DMS 273 (cell line): ENCODE data around the gene VIPR2.

Source experiments
- DNase-seq: peaks from one replicate; lab custom pipeline; 2025; ENCODE audit not compliant: unreplicated experiment; lab: John Stamatoyannopoulos, UW

Gene VIPR2

GRCh38 chr7:159158125-159158887 is 13.6 kb upstream of the VIPR2 start:
- DNase-seq, result no peak

- no peak for DNase-seq
Observed at GRCh38 chr7:159157714-159158113, 13.0 kb upstream of the VIPR2 start.

GRCh38 chr7:159156436-159157245 is 12.0 kb upstream of the VIPR2 start:
- DNase-seq, result no peak

GRCh38 chr7:159155410-159155809 is 10.7 kb upstream of the VIPR2 start:
- DNase-seq, result no peak

GRCh38 chr7:159154243-159154642 is 9.6 kb upstream of the VIPR2 start:
- no peak for DNase-seq

- no peak for DNase-seq
Observed at GRCh38 chr7:159153511-159153910, 8.8 kb upstream of the VIPR2 start.

GRCh38 chr7:159152816-159153215 is 8.1 kb upstream of the VIPR2 start:
- DNase-seq, result no peak

GRCh38 chr7:159151231-159151630 is 6.6 kb upstream of the VIPR2 start:
- no peak for DNase-seq

GRCh38 chr7:159149488-159149887 is 4.8 kb upstream of the VIPR2 start:
- DNase-seq, result no peak

GRCh38 chr7:159148430-159149395 is 4.0 kb upstream of the VIPR2 start:
- DNase-seq, result no peak

- no peak for DNase-seq
Observed at GRCh38 chr7:159147687-159148086, 3.0 kb upstream of the VIPR2 start.

GRCh38 chr7:159147246-159147645 is 2.6 kb upstream of the VIPR2 start:
- DNase-seq, result no peak

GRCh38 chr7:159146084-159146858 is 1.6 kb upstream of the VIPR2 start:
- no peak for DNase-seq

- DNase-seq, result no peak
Observed at GRCh38 chr7:159145490-159145855, 806 bp upstream of the VIPR2 start.

- DNase-seq, result peak; percentile 57
Observed at GRCh38 chr7:159143780-159144757, 598 bp downstream of the VIPR2 start.

- DNase-seq, result no peak
Observed at GRCh38 chr7:159142730-159143129, 1.9 kb downstream of the VIPR2 start.

- DNase-seq, result no peak
Observed at GRCh38 chr7:159142199-159142598, 2.5 kb downstream of the VIPR2 start.

GRCh38 chr7:159141660-159142059 is 3.0 kb downstream of the VIPR2 start:
- DNase-seq, result no peak

- no peak for DNase-seq
Observed at GRCh38 chr7:159141167-159141566, 3.5 kb downstream of the VIPR2 start.
